GM23338 (cell line): ENCODE data around the gene RPP25. TPM values are rescaled to one million over a fixed set of nuclear protein-coding genes. Genes with fewer than 3 reads are reported as not detected.
A peak's percentile ranks its signal among the peaks of the same experiment; 100 is the strongest.

ENCODE experiments used
- ATAC-seq: fragments of 200-7000 bp; cut with Tn5 transposase; 3 replicates; pipeline ENCODE4 v1.9.1; 2020
- DNase-seq: peaks from one replicate; pipeline ENCODE4 v3.0.0-alpha.2; 2015; ENCODE audit warnings: low spot score
- H2AFZ ChIP-seq: fragments of 200-600 bp; sonication (generic); 2 replicates; pipeline ENCODE4 v1.8.0; 2016; ENCODE audit warnings: antibody characterized with exemption, mild to moderate bottlenecking, moderate library complexity
- H3F3A ChIP-seq: fragments of 200-600 bp; sonication (generic); replicated peaks from 2 replicates; pipeline ENCODE4 v1.8.0; 2017; ENCODE audit warnings: antibody characterized with exemption, mixed run types, low read depth
- H3K27ac ChIP-seq: fragments of 200-600 bp; sonication (generic); 2 replicates; pipeline ENCODE4 v1.6.1; 2016; ENCODE audit warnings: low read depth
- H3K27me3 ChIP-seq: fragments of 200-600 bp; sonication (generic); 2 replicates; pipeline ENCODE4 v1.8.0; 2016; ENCODE audit warnings: mild to moderate bottlenecking, mixed run types, moderate library complexity; ENCODE audit not compliant: insufficient read depth
- H3K36me3 ChIP-seq: fragments of 200-600 bp; sonication (generic); 2 replicates; pipeline ENCODE4 v1.8.0; 2016; ENCODE audit warnings: mild to moderate bottlenecking; ENCODE audit not compliant: insufficient read depth
- H3K4me1 ChIP-seq: fragments of 200-600 bp; sonication (generic); 2 replicates; pipeline ENCODE4 v1.8.0; 2016; ENCODE audit warnings: mild to moderate bottlenecking, moderate library complexity; ENCODE audit not compliant: insufficient read depth
- H3K4me2 ChIP-seq: fragments of 200-600 bp; sonication (generic); 2 replicates; pipeline ENCODE4 v1.7.1; 2017; ENCODE audit warnings: mixed run types
- H3K4me3 ChIP-seq: fragments of 200-600 bp; sonication (generic); 2 replicates; pipeline ENCODE4 v1.6.1; 2016; ENCODE audit warnings: mixed run types
- H3K79me2 ChIP-seq: fragments of 200-600 bp; sonication (generic); replicated peaks from 2 replicates; pipeline ENCODE4 v1.8.0; 2017; ENCODE audit warnings: mild to moderate bottlenecking; ENCODE audit not compliant: insufficient read depth
- H3K9me2 ChIP-seq: fragments of 200-600 bp; sonication (generic); 2 replicates; pipeline ENCODE4 v1.8.0; 2017; ENCODE audit not compliant: insufficient read depth
- H4K20me1 ChIP-seq: fragments of 200-600 bp; sonication (generic); replicated peaks from 2 replicates; pipeline ENCODE4 v1.8.0; 2017; ENCODE audit warnings: mild to moderate bottlenecking; ENCODE audit not compliant: insufficient read depth
- H3K27ac Mint-ChIP-seq: 2 replicates; pipeline ENCODE4 v1.8.0; 2020; ENCODE audit warnings: inconsistent platforms, mild to moderate bottlenecking, moderate library complexity, mixed read lengths
- H3K27me3 Mint-ChIP-seq: 3 replicates; pipeline ENCODE4 v1.8.0; 2022; ENCODE audit warnings: low read depth, mild to moderate bottlenecking, moderate library complexity, mixed read lengths, inconsistent platforms; ENCODE audit not compliant: insufficient read depth, poor library complexity
- H3K36me3 Mint-ChIP-seq: 3 replicates; pipeline ENCODE4 v1.8.0; 2021; ENCODE audit warnings: low read depth, mild to moderate bottlenecking, inconsistent platforms, moderate library complexity, mixed read lengths
- H3K4me1 Mint-ChIP-seq: 3 replicates; pipeline ENCODE4 v1.8.0; 2020; ENCODE audit warnings: mild to moderate bottlenecking, inconsistent platforms, mixed read lengths
- H3K4me3 Mint-ChIP-seq: 3 replicates; pipeline ENCODE4 v1.8.0; 2021; ENCODE audit warnings: moderate library complexity, mild to moderate bottlenecking, inconsistent platforms, mixed read lengths
- H3K9me3 Mint-ChIP-seq: 3 replicates; pipeline ENCODE4 v1.8.0; 2020; ENCODE audit warnings: moderate library complexity, mild to moderate bottlenecking, inconsistent platforms, mixed read lengths
- CREB1 ChIP-seq: fragments of 250-450 bp; sonication (Bioruptor Pico); IDR thresholded peaks from 2 replicates; pipeline ENCODE4 v1.5.0; 2020; ENCODE audit warnings: low read depth, mild to moderate bottlenecking, moderate library complexity
- ETS1 ChIP-seq: IDR thresholded peaks from 2 replicates; pipeline ENCODE4 v1.6.1; 2016; ENCODE audit warnings: antibody characterized with exemption
- EZH2 ChIP-seq: fragments of 200-600 bp; sonication (generic); IDR thresholded peaks from one replicate; pipeline ENCODE4 v1.8.0; 2017; ENCODE audit warnings: antibody characterized with exemption, mild to moderate bottlenecking, low read depth; ENCODE audit not compliant: unreplicated experiment
- JUNB ChIP-seq: IDR thresholded peaks from one replicate; pipeline ENCODE4 v1.6.1; 2016; ENCODE audit warnings: antibody characterized with exemption; ENCODE audit not compliant: unreplicated experiment
- NANOG ChIP-seq: IDR thresholded peaks from 2 replicates; pipeline ENCODE4 v1.6.1; 2016; ENCODE audit warnings: antibody characterized with exemption, borderline replicate concordance
- POLR2AphosphoS5 ChIP-seq: IDR thresholded peaks from 2 replicates; pipeline ENCODE4 v1.6.1; 2016; ENCODE audit warnings: antibody characterized with exemption, low read depth
- REST ChIP-seq: IDR thresholded peaks from one replicate; pipeline ENCODE4 v1.6.1; 2018; ENCODE audit warnings: antibody characterized with exemption; ENCODE audit not compliant: unreplicated experiment
- ZNF114 ChIP-seq: fragments of 250-450 bp; sonication (Bioruptor Pico); IDR thresholded peaks from 2 replicates; pipeline ENCODE4 v1.5.0; 2020; ENCODE audit warnings: mild to moderate bottlenecking, moderate library complexity
- ZNF331 ChIP-seq: fragments of 250-450 bp; sonication (Bioruptor Pico); IDR thresholded peaks from 2 replicates; pipeline ENCODE4 v1.5.0; 2020; ENCODE audit warnings: low read depth, mild to moderate bottlenecking, moderate library complexity
- long read RNA-seq: library from polyadenylated mRNA; unstranded; transcript quantifications from one replicate; pipeline ENCODE4 v2.0.0, GENCODE V29; 2020; ENCODE audit not compliant: unreplicated experiment
- polyA plus RNA-seq: library from polyadenylated mRNA; unstranded; fragments of >200 nt; fragmentation: Nextera tagmentation; extraction: Ambion mirVana; gene quantifications from 2 replicates; pipeline ENCODE4 v1.2.1, GENCODE V29; 2016
- total RNA-seq: library from RNA; depleted of rRNA; stranded (reverse); fragments of >200 nt; shearing (Covaris generic); gene quantifications from 2 replicates; pipeline ENCODE4 v1.2.3, GENCODE V29; 2014; rRNA removed

RPP25 gene
- total RNA-seq, result 15.8 and 18.8 TPM in 2 replicates
- 14.6 and 14.8 TPM in 2 replicates for polyA plus RNA-seq
- long read RNA-seq, transcript RPP25-201 (1 exons, 3,049 nt), result major isoform, 44 of 44 reads
- long read RNA-seq, partial matches to known transcripts, result 0 of 44 reads
- long read RNA-seq, other reads (novel, unspliced or antisense), result 0 of 44 reads

GRCh38 chr15:74956648-74957475, at the start of gene RPP25:
Gene RPP25, minus strand, starts transcription at chr15:74956772. Its CDS starts 189 bp downstream, at chr15:74956583.
- H2AFZ ChIP-seq, result peak within 1 kb of the TSS; percentile 94
- Mint-ChIP-seq H3K36me3 (peaks cover 7% of the 10 kb centered on the region; the same call in 2 of the 3 replicates), H3K4me1 (peaks cover 34% of the 10 kb centered on the region), H3K9me3 (no peaks in the 10 kb centered on the region; the same call in 2 of the 3 replicates), H3K4me3 (peak within 1 kb of the TSS; percentile 81), H3K27ac (no peak within 1 kb of the TSS), H3K27me3 (peaks cover 51% of the 10 kb centered on the region)
- peaks cover 62% of the 10 kb centered on the region for H3K27me3 ChIP-seq
- peak within 1 kb of the TSS; percentile 100 for H3K4me2 ChIP-seq
- no peaks in the 10 kb centered on the region for H3K36me3 ChIP-seq
- peaks cover 9% of the 10 kb centered on the region; the same call in 1 of the 2 replicates for H3F3A ChIP-seq
- H4K20me1 ChIP-seq, result peaks cover 13% of the 10 kb centered on the region
- peaks cover 32% of the 10 kb centered on the region for H3K4me1 ChIP-seq
- peak; percentile 78 for ATAC-seq
- 0 out of 2 replicates have a peak, but pooled peaks have one; percentile 16 for TF ChIP-seq ETS1
- peak; percentile 44 for TF ChIP-seq POLR2AphosphoS5
- no peak for TF ChIP-seq ZNF114 (CRISPR knock-in tag)
- H3K79me2 ChIP-seq, result peaks cover 12% of the 10 kb centered on the region
- no peaks in the 10 kb centered on the region for H3K9me2 ChIP-seq
- H3K27ac ChIP-seq, result 0 out of 2 replicates have a peak within 1 kb of the TSS, but pooled peaks have one; percentile 61
- DNase-seq, result peak; percentile 92
- peak within 1 kb of the TSS; percentile 80 for H3K4me3 ChIP-seq

- Histone ChIP-seq H3K36me3 (no peaks in the 10 kb centered on the region; the same call in 1 of the 2 replicates), H3K27ac (no peak overlapping the region), H3K4me1 (no peaks in the 10 kb centered on the region), H2AFZ (no peak overlapping the region), H3K4me2 (no peak overlapping the region), H3K79me2 (peaks cover 5% of the 10 kb centered on the region; the same call in 1 of the 2 replicates), H3K4me3 (no peak overlapping the region), H3K9me2 (no peaks in the 10 kb centered on the region), H3K27me3 (no peaks in the 10 kb centered on the region), H4K20me1 (peaks cover 8% of the 10 kb centered on the region), H3F3A (no peaks in the 10 kb centered on the region)
- Mint-ChIP-seq H3K27ac (no peak overlapping the region), H3K4me3 (no peak overlapping the region), H3K27me3 (peaks cover 8% of the 10 kb centered on the region), H3K36me3 (peaks cover 11% of the 10 kb centered on the region), H3K9me3 (no peaks in the 10 kb centered on the region), H3K4me1 (no peaks in the 10 kb centered on the region)
- ATAC-seq (no peak), DNase-seq (no peak)
- no peak for TF ChIP-seq NANOG
- no peak for TF ChIP-seq ZNF331
- TF ChIP-seq JUNB, result no peak
- TF ChIP-seq ETS1, result no peak
- TF ChIP-seq CREB1 (CRISPR knock-in tag), result no peak
- TF ChIP-seq POLR2AphosphoS5, result no peak
- TF ChIP-seq EZH2, result no peak
- no peak for TF ChIP-seq ZNF114 (CRISPR knock-in tag)
- TF ChIP-seq REST, result no peak
These were observed 45.8 kb upstream of the RPP25 start for GRCh38 chr15:75002398-75002797.
